Prostate gland (tissue), 2 donors: ENCODE data around the gene DCHS2.

Experiments
- CTCF ChIP-seq, 4 experiments: fragments of 200-600 bp in 2 of 4; fragments of 450-650 bp in 2 of 4; sonication (generic) in 2 of 4; IDR thresholded peaks; 1 replicate in 3 of 4; 2 replicates in 1 of 4; pipeline ENCODE4 v1.5.1; 2016 to 2019; ENCODE audit warnings: antibody characterized with exemption in 4 of 4, mild to moderate bottlenecking in 2 of 4, moderate library complexity in 2 of 4
- POLR2A ChIP-seq: fragments of 450-650 bp; IDR thresholded peaks from one replicate; pipeline ENCODE4 v1.6.1; 2016; ENCODE audit warnings: antibody characterized with exemption, mild to moderate bottlenecking
- POLR2AphosphoS5 ChIP-seq: sonication (generic); formaldehyde crosslinking; IDR thresholded peaks from one replicate; pipeline ENCODE4 v1.6.1; 2017; ENCODE audit warnings: antibody characterized with exemption

GRCh38 chr4:154307451-154307850 lies 184.1 kb downstream of the DCHS2 start:
- TF ChIP-seq CTCF (IDR thresholded peaks at IDR 0.05) (no peak), POLR2A (no peak), POLR2AphosphoS5 (no peak)
